H1 (cell line): Measurements from ENCODE around the gene RNF111.

Experiments
- BACH1 ChIP-seq: IDR thresholded peaks from 2 replicates; pipeline ENCODE4 v1.6.1; 2012; ENCODE audit warnings: low read length, improper control_type of control experiment
- SIN3A ChIP-seq, 2 experiments: IDR thresholded peaks in 1 of 2; conservative IDR thresholded peaks in 1 of 2; 2 replicates each; pipeline ENCODE4 v1.6.1; 2011 to 2012; ENCODE audit warnings: low read length in 2 of 2, improper control_type of control experiment in 1 of 2, low read depth in 1 of 2, mild to moderate bottlenecking in 1 of 2
- TEAD4 ChIP-seq: IDR thresholded peaks from 2 replicates; pipeline ENCODE4 v1.6.1; 2012; ENCODE audit warnings: low read depth, low read length, inconsistent platforms, mixed read lengths
- YY1 ChIP-seq: IDR thresholded peaks from 2 replicates; pipeline ENCODE4 v1.6.1; 2011; ENCODE audit warnings: low read depth, mild to moderate bottlenecking, low read length
- TF ChIP-seq, protein P1 (sequence below), 3 experiments: IDR thresholded peaks; 1 replicate in 2 of 3; 2 replicates in 1 of 3; pipeline versions ENCODE4 v1.5.1 to v1.6.1; 2011; ENCODE audit warnings: low read length in 3 of 3, mild to moderate bottlenecking in 3 of 3, inconsistent platforms in 2 of 3, low read depth in 1 of 3, moderate library complexity in 1 of 3; ENCODE audit not compliant: insufficient read depth in 1 of 3; ENCODE audit errors: control extremely low read depth in 1 of 3

DNA sequence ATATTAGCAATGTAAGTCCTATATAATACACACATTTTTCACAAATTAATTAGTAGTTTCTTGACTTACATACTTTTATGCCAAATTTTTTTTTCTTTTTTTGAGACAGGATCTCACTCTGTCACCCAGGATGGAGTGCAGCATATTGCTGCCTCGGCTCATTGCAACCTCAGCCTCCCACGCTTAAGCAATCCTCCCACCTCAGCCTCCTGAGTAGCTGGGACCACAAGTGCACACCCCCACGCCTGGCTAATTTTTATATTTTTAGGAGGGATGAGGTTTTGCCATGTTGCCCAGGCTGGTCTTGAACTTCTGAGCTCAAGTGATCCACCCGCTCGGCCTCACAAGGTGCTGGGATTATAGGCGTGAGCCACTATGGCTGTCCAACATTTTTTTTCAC lies 54.6 kb downstream of the RNF111 start:
- no peak for TF ChIP-seq YY1
- no peak for TF ChIP-seq BACH1
- TF ChIP-seq, protein P1, sequence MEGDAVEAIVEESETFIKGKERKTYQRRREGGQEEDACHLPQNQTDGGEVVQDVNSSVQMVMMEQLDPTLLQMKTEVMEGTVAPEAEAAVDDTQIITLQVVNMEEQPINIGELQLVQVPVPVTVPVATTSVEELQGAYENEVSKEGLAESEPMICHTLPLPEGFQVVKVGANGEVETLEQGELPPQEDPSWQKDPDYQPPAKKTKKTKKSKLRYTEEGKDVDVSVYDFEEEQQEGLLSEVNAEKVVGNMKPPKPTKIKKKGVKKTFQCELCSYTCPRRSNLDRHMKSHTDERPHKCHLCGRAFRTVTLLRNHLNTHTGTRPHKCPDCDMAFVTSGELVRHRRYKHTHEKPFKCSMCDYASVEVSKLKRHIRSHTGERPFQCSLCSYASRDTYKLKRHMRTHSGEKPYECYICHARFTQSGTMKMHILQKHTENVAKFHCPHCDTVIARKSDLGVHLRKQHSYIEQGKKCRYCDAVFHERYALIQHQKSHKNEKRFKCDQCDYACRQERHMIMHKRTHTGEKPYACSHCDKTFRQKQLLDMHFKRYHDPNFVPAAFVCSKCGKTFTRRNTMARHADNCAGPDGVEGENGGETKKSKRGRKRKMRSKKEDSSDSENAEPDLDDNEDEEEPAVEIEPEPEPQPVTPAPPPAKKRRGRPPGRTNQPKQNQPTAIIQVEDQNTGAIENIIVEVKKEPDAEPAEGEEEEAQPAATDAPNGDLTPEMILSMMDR (IDR thresholded peaks at IDR 0.05; ENCODE audit: control extremely low read depth in 1 of 3, insufficient read depth in 1 of 3, low read depth in 1 of 3, low read length in 3 of 3), result no peak
- no peak for TF ChIP-seq TEAD4
- TF ChIP-seq SIN3A (conservative IDR thresholded peaks at IDR 0.05 in 1 of 2, IDR thresholded peaks at IDR 0.05 in 1 of 2; ENCODE audit: low read depth in 1 of 2, low read length in 2 of 2), result no peak
